ENCODE data around the gene EIF2AK3.

EIF2AK3 gene

DNA sequence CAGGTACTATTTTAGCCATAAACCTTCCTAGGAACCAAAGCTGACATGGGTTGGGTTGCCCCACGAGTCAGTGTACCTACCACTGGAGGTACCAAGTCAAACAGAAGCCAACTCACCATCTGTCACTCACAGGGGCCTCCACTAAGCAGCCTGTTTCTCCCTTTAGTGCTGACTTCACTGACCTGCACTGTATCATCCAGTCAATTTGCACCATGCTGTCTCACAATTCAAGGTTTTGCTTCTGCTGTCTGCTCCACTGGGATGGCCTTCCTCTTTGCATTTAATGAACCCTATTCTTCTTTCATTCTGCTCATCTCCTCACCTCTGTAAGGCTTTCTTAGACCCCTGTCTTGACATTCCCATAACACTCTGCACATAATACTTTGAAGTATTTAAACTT is 47.2 kb downstream of the EIF2AK3 start:
- DNase-seq (ENCODE audit: extremely low read depth, insufficient read length): no peak
- TF ChIP-seq, protein P1, sequence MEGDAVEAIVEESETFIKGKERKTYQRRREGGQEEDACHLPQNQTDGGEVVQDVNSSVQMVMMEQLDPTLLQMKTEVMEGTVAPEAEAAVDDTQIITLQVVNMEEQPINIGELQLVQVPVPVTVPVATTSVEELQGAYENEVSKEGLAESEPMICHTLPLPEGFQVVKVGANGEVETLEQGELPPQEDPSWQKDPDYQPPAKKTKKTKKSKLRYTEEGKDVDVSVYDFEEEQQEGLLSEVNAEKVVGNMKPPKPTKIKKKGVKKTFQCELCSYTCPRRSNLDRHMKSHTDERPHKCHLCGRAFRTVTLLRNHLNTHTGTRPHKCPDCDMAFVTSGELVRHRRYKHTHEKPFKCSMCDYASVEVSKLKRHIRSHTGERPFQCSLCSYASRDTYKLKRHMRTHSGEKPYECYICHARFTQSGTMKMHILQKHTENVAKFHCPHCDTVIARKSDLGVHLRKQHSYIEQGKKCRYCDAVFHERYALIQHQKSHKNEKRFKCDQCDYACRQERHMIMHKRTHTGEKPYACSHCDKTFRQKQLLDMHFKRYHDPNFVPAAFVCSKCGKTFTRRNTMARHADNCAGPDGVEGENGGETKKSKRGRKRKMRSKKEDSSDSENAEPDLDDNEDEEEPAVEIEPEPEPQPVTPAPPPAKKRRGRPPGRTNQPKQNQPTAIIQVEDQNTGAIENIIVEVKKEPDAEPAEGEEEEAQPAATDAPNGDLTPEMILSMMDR (IDR thresholded peaks at IDR 0.05; ENCODE audit: insufficient read depth, low read length, poor library complexity, severe bottlenecking): no peak
- Histone ChIP-seq H3K36me3 (ENCODE audit: control insufficient read depth, insufficient read depth, low read length) (peaks cover 21% of the 10 kb centered on the region), H3K4me3 (replicated peaks; ENCODE audit: low read depth, low read length) (no peak overlapping the region), H3K27me3 (replicated peaks; ENCODE audit: control insufficient read depth, insufficient read depth, low read length) (no peaks in the 10 kb centered on the region)

DNA sequence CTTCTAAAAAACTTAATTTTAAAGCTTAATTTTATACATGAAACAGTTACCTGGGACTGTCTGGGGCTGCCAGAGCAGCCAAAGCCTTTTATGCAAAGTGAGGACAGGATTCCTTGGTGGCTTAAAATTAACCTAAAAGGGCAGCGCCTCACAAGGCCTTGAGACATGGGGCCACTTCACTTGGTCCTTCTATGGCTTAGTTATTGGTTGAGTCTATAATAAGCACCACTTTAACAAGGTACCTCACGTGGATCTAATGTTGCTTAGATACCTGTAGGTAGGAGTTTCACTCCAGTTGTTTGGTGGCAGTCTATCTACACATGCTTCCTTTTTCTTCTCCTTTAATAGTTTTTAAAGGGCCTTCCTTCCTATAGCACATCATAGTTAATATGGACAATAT is 51.6 kb downstream of the EIF2AK3 start:
- Histone ChIP-seq H3K4me3 (replicated peaks; ENCODE audit: low read depth, low read length) (no peak overlapping the region), H3K36me3 (ENCODE audit: control insufficient read depth, insufficient read depth, low read length) (peaks cover 25% of the 10 kb centered on the region), H3K27me3 (replicated peaks; ENCODE audit: control insufficient read depth, insufficient read depth, low read length) (no peaks in the 10 kb centered on the region)
- no peak for DNase-seq (ENCODE audit: extremely low read depth, insufficient read length)
- TF ChIP-seq, protein P1 (IDR thresholded peaks at IDR 0.05; ENCODE audit: insufficient read depth, low read length, poor library complexity, severe bottlenecking): no peak

DNA sequence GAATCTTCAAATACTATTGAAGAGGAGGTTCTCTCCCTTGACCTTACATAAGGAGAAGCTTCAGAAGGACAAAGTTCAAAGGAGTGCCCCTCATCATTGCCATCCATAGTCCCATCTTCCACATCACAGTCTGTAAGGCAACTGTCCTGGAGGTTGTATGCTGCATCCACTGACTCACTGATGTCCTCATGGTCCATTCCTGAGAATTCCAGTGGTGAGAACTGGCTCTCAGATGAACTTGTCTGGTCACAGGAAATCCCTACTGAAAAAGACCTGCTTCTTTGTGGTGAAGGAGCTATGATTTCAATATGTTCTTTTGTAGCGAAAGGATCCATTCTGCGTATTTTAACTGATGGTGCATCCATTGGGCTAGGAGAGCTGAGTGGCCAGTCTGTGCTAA is 52.2 kb downstream of the EIF2AK3 start:
- peaks cover 26% of the 10 kb centered on the region for H3K36me3 ChIP-seq (ENCODE audit: control insufficient read depth, insufficient read depth, low read length)
- H3K27me3 ChIP-seq (replicated peaks; ENCODE audit: control insufficient read depth, insufficient read depth, low read length): no peaks in the 10 kb centered on the region

DNA sequence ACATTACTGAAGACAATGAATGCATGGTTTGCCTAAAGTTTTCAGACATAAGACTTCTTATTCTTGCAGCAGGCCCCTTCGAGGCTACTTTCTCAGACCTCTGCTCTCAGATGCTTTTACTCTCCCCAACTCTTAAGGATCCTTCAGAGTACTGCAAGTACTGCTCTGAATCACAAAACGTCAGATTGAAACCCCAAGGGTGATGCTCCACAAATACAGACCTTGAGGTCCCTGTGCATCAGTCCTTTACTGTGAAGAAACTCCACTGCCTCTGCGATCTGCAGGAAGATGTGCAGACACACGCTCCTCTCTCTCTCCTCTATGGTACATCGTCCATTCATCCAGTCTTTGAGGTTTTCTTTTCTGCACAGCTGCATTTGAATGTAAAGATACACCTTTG is 52.8 kb downstream of the EIF2AK3 start:
- TF ChIP-seq, protein P1 (IDR thresholded peaks at IDR 0.05; ENCODE audit: insufficient read depth, low read length, poor library complexity, severe bottlenecking): no peak
- Histone ChIP-seq H3K36me3 (ENCODE audit: control insufficient read depth, insufficient read depth, low read length) (peaks cover 25% of the 10 kb centered on the region), H3K27me3 (replicated peaks; ENCODE audit: control insufficient read depth, insufficient read depth, low read length) (no peaks in the 10 kb centered on the region), H3K4me3 (replicated peaks; ENCODE audit: low read depth, low read length) (no peak overlapping the region)
- DNase-seq (ENCODE audit: extremely low read depth, insufficient read length): no peak

More for the DNA sequence above, 52.2 kb downstream of the EIF2AK3 start:
- H3K4me3 ChIP-seq (replicated peaks; ENCODE audit: low read depth, low read length): no peak overlapping the region
- no peak for DNase-seq (ENCODE audit: extremely low read depth, insufficient read length)
- TF ChIP-seq, protein P1 (IDR thresholded peaks at IDR 0.05; ENCODE audit: insufficient read depth, low read length, poor library complexity, severe bottlenecking): no peak

DNA sequence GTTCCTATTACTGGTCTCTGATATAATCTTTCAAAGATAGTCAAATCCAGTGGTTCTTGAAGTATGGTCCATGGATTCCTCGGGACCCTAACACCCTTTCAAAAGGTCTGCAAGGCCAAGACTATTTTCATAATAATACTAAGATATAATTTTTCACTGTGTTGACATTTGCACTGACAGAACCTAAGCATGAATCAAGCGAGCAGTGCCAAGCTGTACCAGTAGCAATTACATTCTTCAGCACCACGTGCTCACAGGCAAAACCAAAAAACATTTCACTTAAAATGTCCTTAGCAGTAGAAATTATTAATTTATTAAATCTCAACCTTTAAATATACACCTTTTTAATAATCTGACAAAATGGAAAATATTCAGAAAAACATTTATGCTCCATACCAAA is 59.1 kb downstream of the EIF2AK3 start:
- no peak overlapping the region for H3K4me3 ChIP-seq (replicated peaks; ENCODE audit: low read depth, low read length)
- H3K36me3 ChIP-seq (ENCODE audit: control insufficient read depth, insufficient read depth, low read length): peaks cover 8% of the 10 kb centered on the region
- no peak for DNase-seq (ENCODE audit: extremely low read depth, insufficient read length)
- no peaks in the 10 kb centered on the region for H3K27me3 ChIP-seq (replicated peaks; ENCODE audit: control insufficient read depth, insufficient read depth, low read length)
- TF ChIP-seq, protein P1 (IDR thresholded peaks at IDR 0.05; ENCODE audit: insufficient read depth, low read length, poor library complexity, severe bottlenecking): no peak

DNA sequence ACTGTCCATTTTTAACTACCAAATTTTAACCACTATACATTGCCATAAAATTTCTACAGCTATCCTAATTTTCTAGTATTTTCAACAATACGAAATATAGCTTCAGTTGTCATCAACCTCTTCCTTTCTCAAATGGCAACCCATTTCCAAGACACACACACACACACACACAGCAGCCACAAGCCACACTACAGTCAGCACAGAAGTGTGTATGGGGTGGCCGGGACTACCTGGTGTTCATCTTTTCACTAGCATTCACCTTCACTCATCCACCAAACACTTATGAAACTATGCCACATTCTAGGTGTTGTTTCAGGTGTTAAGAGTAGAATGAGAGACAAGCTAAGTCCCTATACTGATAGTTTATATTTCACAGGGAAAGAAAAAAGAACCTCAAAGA is 62.9 kb downstream of the EIF2AK3 start:
- Histone ChIP-seq H3K36me3 (ENCODE audit: control insufficient read depth, insufficient read depth, low read length) (peaks cover 4% of the 10 kb centered on the region), H3K27me3 (replicated peaks; ENCODE audit: control insufficient read depth, insufficient read depth, low read length) (no peaks in the 10 kb centered on the region), H3K4me3 (replicated peaks; ENCODE audit: low read depth, low read length) (no peak overlapping the region)
- TF ChIP-seq, protein P1 (IDR thresholded peaks at IDR 0.05; ENCODE audit: insufficient read depth, low read length, poor library complexity, severe bottlenecking): no peak
- DNase-seq (ENCODE audit: extremely low read depth, insufficient read length): no peak

Measured in GM06990 (cell line).